Left ventricle myocardium inferior (tissue), 1 donor: ENCODE data around the gene SCLT1. TPM values are rescaled to one million over a fixed set of nuclear protein-coding genes. Genes with fewer than 3 reads are reported as not detected.

Source experiments
- DNase-seq: peaks from one replicate; pipeline ENCODE4 v3.0.0-alpha.2; 2020
- H3K27ac ChIP-seq: fragments of 200-600 bp; replicated peaks from 2 replicates; pipeline ENCODE4 v1.8.0; 2021
- H3K27me3 ChIP-seq: fragments of 200-600 bp; 2 replicates; pipeline ENCODE4 v1.8.0; 2021; ENCODE audit warnings: low read depth
- H3K36me3 ChIP-seq: fragments of 200-600 bp; 2 replicates; pipeline ENCODE4 v1.8.0; 2021
- H3K4me1 ChIP-seq: fragments of 200-600 bp; 2 replicates; pipeline ENCODE4 v1.8.0; 2021
- H3K4me3 ChIP-seq: fragments of 200-600 bp; 2 replicates; pipeline ENCODE4 v1.8.0; 2021; ENCODE audit warnings: mild to moderate bottlenecking, moderate library complexity
- H3K9me3 ChIP-seq: fragments of 200-600 bp; replicated peaks from 2 replicates; pipeline ENCODE4 v1.8.0; 2021
- CTCF ChIP-seq: fragments of 200-600 bp; IDR thresholded peaks from 2 replicates; pipeline ENCODE4 v1.8.0; 2021; ENCODE audit warnings: antibody characterized with exemption, mild to moderate bottlenecking, borderline replicate concordance
- intact Hi-C: fragments of 100-400 bp; cut with micrococcal nuclease; formaldehyde crosslinking; loops from one replicate; pipeline ENCODE4 v1.11.0; 2022
- total RNA-seq: library from RNA; stranded (reverse); fragmentation: NEBNext Ultra II Directional; extraction: Animal tissue kit (Norgen Biotek cat#: 25700); gene quantifications from one replicate; pipeline ENCODE4 v1.2.1, GENCODE V29; 2021
- donor health status: DM: no; HTN: yes; CAD: no; lungs with severe emphysema.

SCLT1 gene
- total RNA-seq, 1 donor from 2014 or later, result 10.3 TPM

GRCh38 chr4:128917781-128918180 is 175.6 kb downstream of the SCLT1 start:
- H3K27me3 ChIP-seq, result no peaks in the 10 kb centered on the region
- no peak for TF ChIP-seq CTCF
- no peaks in the 10 kb centered on the region for H3K4me1 ChIP-seq
- H3K4me3 ChIP-seq, result no peak overlapping the region
- intact Hi-C loops, result no loop called here
- no peak overlapping the region for H3K27ac ChIP-seq
- no peak for DNase-seq
- no peaks in the 10 kb centered on the region for H3K9me3 ChIP-seq
- no peaks in the 10 kb centered on the region for H3K36me3 ChIP-seq

- Histone ChIP-seq H3K4me1 (no peaks in the 10 kb centered on the region), H3K27me3 (no peaks in the 10 kb centered on the region), H3K9me3 (no peaks in the 10 kb centered on the region), H3K36me3 (no peaks in the 10 kb centered on the region), H3K4me3 (no peak overlapping the region), H3K27ac (no peak overlapping the region)
- intact Hi-C loops, result no loop called here
- DNase-seq, result no peak
- TF ChIP-seq CTCF, result no peak
Observed at GRCh38 chr4:128916832-128917231, 176.5 kb downstream of the SCLT1 start.

GRCh38 chr4:128915544-128915943 is 177.8 kb downstream of the SCLT1 start:
- no peaks in the 10 kb centered on the region for H3K9me3 ChIP-seq
- no peak overlapping the region for H3K27ac ChIP-seq
- DNase-seq, result no peak
- no peaks in the 10 kb centered on the region for H3K27me3 ChIP-seq
- H3K36me3 ChIP-seq, result no peaks in the 10 kb centered on the region
- intact Hi-C loops, result no loop called here
- H3K4me1 ChIP-seq, result no peaks in the 10 kb centered on the region
- TF ChIP-seq CTCF, result no peak
- H3K4me3 ChIP-seq, result no peak overlapping the region

- intact Hi-C loops, result no loop called here
- no peaks in the 10 kb centered on the region for H3K27me3 ChIP-seq
- H3K4me3 ChIP-seq, result no peak overlapping the region
- H3K9me3 ChIP-seq, result no peaks in the 10 kb centered on the region
- DNase-seq, result no peak
- H3K27ac ChIP-seq, result peak overlapping the region; percentile 29
- TF ChIP-seq CTCF, result no peak
- no peaks in the 10 kb centered on the region for H3K36me3 ChIP-seq
- no peaks in the 10 kb centered on the region for H3K4me1 ChIP-seq
Observed at GRCh38 chr4:128913228-128913627, 180.1 kb downstream of the SCLT1 start.

GRCh38 chr4:128908735-128909134 is 184.6 kb downstream of the SCLT1 start:
- intact Hi-C loops, result no loop called here

More at GRCh38 chr4:128908735-128909134, 184.6 kb downstream of the SCLT1 start:
- Histone ChIP-seq H3K27ac (no peak overlapping the region), H3K9me3 (no peaks in the 10 kb centered on the region), H3K4me1 (peaks cover 9% of the 10 kb centered on the region), H3K27me3 (no peaks in the 10 kb centered on the region), H3K4me3 (no peak overlapping the region), H3K36me3 (no peaks in the 10 kb centered on the region)
- no peak for DNase-seq
- TF ChIP-seq CTCF, result no peak
